Mucosa of gallbladder (tissue), 1 donor: Measurements from ENCODE around the gene SUN2. TPM values are rescaled to one million over a fixed set of nuclear protein-coding genes. Genes with fewer than 3 reads are reported as not detected.

Experiments used
- DNase-seq: peaks from one replicate; pipeline ENCODE4 v3.0.0-alpha.2; 2020; ENCODE audit warnings: low spot score
- total RNA-seq: library from RNA; stranded (reverse); gene quantifications from one replicate; pipeline ENCODE4 v1.2.1, GENCODE V29; 2021
- donor health status: DM: no; HTN: no; CAD: no.

Gene SUN2
- total RNA-seq, 1 donor from 2014 or later, result 129 TPM

DNA sequence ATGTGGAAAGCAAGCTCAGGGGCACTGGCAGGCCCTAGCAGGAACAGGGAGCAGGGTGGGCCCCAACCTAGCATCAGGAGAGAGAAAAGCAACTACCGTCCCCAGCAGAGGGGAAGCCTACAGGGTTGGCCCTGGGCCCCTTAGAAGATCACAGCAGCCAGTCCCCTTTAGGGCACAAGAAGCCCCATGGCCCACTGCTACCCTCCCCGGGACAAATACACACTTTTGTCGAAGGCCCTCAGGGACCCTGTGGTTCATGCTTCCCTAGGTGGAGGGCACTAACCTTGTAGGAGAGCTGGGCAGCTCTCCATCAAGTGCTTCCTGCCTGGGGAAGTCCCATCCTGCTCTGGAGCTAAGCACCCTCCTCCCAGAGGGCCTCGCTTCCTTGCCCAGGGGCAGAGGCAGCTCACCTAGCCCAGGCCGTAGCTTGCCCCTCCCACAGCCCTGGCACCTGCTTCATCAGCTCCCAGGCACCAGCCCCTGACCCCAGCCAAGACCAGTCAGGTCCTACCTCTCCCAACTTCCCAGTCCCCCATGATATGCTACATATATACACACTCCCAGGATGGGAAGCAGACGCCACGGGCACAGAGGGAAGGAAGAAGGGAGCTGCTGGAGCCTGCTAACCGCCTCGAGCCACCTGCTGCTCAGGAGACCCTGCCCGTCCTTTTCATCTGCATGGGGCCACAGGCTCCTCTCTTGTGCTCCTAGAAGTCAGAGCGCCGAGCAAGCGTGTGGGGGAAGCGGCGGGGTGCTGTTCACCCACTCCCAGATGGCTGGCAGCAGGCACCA lies 20.1 kb downstream of the SUN2 start:
- DNase-seq, result no peak

DNA sequence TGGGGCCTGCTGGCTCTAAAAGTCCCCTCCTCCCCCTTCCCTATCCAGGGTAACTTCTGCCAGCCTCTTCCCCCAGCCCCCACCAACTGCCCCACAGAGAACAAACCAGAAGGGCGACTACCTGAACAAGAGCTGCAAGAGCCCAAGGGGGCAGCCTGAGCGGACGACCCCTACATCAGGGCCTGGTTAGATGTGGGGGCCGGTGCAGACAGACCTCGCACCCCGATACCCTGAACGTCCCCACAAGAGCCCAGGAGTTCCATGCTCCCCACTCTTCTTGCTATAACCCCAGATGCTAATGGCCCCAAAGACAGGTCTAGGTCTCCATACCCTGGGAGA lies 20.7 kb downstream of the SUN2 start:
- no peak for DNase-seq

GRCh38 chr22:38734421-38735100 lies 21.2 kb downstream of the SUN2 start:
- no peak for DNase-seq

DNA sequence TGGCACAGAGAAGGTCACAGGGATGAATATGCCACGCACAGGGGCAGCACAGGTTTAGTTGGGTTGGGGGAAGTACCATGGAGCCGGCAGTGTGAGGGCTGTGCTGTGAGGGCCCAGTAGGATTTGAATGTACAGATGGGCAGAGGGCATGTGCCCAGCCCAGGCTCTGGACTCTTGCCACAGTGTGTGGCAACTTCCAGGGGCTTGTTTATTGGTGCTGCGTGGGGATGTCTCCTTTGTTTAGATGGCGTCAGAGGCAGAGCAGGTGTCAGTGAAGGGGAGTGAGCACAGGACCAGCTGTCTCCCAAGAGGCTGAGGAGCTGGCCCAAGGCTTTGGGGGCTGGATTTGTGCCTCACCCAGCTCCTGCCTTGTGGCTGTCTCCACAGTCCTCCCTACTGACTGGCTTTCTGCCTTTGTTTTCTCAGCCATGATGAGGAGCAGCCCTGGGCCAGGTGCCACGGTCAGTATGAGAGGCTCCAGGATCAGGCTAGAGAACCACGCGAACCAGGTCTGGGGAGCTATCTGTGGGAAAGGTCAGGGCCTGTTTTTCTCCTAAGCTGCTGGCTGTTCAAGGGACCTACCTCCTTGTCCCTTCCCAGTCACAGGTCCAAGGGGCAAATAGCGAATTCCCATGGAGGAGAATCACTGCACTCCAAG lies 21.9 kb downstream of the SUN2 start:
- DNase-seq, result peak; percentile 72

DNA sequence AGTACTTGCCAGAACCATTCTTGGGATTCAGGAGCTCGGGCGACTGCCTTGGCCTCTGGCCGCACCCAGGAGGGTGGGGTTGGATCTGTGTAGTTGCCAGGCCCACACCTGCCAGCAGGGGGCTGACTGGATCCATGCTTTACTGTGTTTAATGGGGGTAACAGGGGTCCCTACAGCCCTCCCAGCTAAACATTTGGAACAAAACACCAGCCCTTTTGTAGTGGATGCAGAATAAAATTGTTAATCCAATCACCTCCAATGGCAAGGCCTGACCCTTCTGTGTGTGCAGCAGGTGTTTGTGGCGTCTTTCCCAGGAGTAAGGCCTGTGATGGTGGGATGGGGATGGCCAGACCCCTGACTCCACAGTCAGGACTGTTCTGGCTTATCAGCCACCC lies 22.5 kb downstream of the SUN2 start:
- peak; percentile 54 for DNase-seq

GRCh38 chr22:38732251-38732815 lies 23.5 kb downstream of the SUN2 start:
- peak; percentile 42 for DNase-seq

GRCh38 chr22:38731703-38732161 lies 24.1 kb downstream of the SUN2 start:
- DNase-seq, result no peak

DNA sequence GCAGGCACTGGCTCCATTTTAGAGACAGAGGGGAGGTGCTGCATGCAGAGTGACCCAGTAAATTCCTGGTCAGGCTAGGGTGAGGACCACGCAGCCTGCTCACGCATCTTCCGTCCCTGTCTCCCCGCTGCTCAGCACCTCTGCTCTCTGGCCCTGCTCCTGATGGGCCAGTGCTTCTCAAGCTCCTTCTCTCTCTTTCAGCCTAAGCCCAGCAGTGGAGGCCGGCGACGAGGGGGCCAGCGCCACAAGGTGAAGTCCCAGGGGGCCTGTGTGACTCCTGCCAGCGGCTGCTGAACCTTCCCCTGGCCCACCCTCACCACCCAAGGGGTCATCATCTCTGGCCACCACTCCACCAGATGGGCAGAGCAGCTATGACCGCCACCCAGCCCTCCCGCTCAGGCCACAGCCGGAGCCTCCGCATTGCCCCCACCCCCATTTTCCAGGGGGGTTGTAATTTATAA lies 25.4 kb downstream of the SUN2 start:
- no peak for DNase-seq

- DNase-seq, result no peak
Observed at GRCh38 chr22:38729946-38730345, 25.9 kb downstream of the SUN2 start.

GRCh38 chr22:38728871-38729796 lies 26.7 kb downstream of the SUN2 start:
- DNase-seq, result no peak

DNA sequence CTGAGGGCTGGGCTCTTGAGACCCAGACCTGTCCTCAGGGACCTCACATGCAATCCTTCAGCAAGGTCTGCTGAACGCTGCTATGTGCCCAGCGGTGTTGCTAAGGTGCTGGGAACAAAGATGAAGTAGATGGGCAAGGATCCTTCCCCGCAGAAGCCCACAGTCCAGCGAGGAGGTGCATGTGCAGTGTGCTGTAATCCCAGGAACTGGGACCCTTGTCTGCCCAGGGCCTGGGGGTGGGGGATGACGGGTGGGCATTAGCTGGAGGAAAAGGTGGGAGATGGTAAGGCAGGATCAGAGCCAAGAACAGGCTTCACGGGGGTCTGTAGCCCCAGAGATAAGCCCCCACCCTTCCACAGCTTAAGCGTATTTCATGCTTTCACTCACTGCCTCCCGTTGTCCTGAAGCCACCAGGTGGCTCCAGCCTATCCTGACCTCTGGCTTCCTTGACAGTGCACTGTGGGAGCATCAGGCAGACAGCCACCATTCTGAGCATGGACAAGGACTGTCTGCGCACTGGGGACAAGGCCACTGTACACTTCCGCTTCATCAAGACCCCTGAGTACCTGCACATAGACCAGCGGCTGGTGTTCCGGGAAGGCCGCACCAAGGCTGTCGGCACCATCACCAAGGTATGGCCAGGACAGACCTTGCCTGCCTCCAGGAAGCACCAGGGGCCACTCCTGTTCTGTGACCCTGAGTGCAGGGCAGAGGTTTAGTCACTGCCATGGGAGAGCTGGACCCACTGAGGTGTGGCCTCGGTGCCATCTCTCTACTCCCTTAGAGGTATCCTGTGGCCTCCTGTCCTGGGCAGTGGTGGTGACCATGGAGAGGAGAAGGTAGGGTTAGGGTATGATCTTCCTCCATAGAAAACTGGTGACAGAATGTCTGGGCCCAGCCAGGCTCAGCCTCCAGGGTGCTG lies 28.0 kb downstream of the SUN2 start:
- DNase-seq, result no peak

DNA sequence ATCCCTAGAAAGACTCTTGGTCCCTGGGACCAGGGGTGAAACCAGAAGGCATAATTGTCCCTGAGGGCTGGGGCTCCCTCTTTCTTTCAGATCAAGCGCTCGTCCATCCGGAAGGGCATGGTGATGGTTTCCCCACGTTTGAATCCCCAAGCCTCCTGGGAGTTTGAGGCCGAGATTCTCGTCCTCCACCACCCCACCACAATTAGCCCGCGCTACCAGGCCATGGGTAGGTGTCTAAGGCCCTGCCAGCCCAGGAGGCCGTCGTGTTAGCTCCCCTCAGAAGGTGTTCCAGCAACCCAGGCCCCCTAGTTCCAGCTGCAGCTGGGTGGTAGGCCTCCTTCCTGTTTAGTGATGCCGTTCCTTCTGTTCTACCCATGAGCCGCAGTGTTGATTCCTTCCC lies 28.7 kb downstream of the SUN2 start:
- DNase-seq, result no peak

DNA sequence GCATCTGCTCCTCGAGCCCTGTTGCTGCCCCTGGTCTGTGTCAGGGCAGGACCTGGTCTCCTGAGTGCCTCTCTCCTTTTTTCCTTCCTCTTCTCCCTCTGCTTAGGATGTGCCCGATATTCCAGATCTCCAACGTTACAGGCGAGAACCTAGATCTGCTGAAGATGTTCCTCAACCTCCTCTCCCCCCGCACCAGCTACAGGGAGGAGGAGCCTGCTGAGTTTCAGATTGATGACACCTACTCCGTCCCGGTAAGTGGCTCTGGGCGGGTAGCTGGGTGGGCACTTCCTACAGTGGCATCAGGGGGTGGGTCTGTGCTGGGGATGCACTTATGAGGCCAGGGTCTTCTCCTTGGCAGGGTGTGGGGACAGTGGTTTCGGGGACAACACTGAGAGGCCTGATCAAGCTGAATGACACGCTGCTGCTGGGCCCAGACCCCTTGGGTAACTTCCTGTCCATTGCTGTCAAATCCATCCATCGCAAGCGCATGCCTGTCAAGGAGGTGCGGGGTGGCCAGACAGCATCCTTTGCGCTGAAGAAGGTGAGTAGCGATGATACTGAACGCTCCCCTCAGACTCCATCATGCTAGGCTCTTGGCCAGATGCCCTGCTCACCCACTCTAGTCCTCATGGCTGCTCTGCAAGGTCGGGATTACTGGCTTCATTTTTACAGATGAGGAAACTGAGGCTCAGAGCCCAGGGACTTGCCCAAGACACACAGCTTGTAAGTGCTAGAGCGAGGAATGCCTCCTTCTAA lies 29.7 kb downstream of the SUN2 start:
- DNase-seq, result no peak

- DNase-seq, result no peak
Observed at GRCh38 chr22:38724926-38725571, 30.7 kb downstream of the SUN2 start.

- DNase-seq, result no peak
Observed at GRCh38 chr22:38724176-38724575, 31.6 kb downstream of the SUN2 start.

DNA sequence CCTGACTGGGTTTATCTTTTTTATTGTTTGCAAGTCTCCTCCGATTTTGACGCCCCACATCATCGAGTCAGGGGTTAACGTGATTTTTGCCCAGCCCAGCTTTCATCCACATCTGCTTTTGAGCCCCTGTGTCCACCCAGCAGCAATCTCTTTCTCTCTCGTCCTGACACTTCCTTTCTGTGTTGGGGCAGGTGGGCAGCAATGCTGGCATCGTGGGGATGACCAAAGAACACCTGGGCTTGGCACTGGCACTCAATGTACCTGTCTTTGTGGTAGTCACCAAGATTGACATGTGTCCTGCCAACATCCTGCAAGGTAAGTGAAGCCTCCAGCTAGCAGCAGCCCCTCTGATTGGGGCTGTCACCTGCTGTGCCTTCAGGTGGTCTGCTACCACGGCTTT lies 34.2 kb downstream of the SUN2 start:
- no peak for DNase-seq

DNA sequence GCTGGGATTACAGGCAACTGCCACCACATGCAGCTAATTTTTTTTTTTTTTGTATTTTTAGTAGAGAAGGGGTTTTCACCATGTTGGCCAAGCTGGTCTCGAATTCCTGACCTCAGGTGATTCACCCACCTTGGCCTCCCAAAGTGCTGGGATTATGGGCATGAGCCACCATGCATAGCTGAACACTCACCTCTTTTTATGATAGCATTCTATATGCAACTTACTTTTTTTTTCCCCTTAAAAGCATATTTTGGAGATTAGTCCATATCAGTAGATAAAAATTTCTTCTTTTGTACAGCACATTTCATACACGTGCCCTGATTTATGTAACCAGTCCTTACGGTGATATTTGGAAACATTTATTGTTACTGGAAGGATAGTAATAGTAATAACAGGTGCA lies 35.4 kb downstream of the SUN2 start:
- no peak for DNase-seq

- no peak for DNase-seq
Observed at GRCh38 chr22:38719196-38719595, 36.6 kb downstream of the SUN2 start.

GRCh38 chr22:38718414-38718813 lies 37.4 kb downstream of the SUN2 start:
- DNase-seq, result peak; percentile 75
